Upper lobe of left lung (tissue), 6 donors: ENCODE data around the gene KLB. TPM values are rescaled to one million over a fixed set of nuclear protein-coding genes. Genes with fewer than 3 reads are reported as not detected.

Source experiments
- ATAC-seq, 2 donors: fragments of 200-7000 bp; cut with Tn5 transposase; one replicate each; pipeline ENCODE4 v1.9.1; 2022; ENCODE audit warnings: mild to moderate bottlenecking in 2 of 2, moderate library complexity in 2 of 2; ENCODE audit not compliant: low FRiP score in 2 of 2
- DNase-seq, 2 donors: peaks; one replicate each; pipeline ENCODE4 v3.0.0-alpha.2; 2019 to 2020
- H3K27ac ChIP-seq, 4 donors: fragments of 200-600 bp; sonication (generic); one replicate each; pipeline ENCODE4 v1.5.1; 2016 to 2019
- H3K27me3 ChIP-seq, 4 donors: fragments of 200-600 bp; sonication (generic); one replicate each; pipeline ENCODE4 v1.5.1; 2017 to 2019
- H3K36me3 ChIP-seq, 4 donors: fragments of 200-600 bp; sonication (generic); one replicate each; pipeline ENCODE4 v1.5.1; 2016 to 2019
- H3K4me1 ChIP-seq, 4 donors: fragments of 200-600 bp; sonication (generic); one replicate each; pipeline ENCODE4 v1.5.1; 2018 to 2019
- H3K4me3 ChIP-seq, 4 donors: fragments of 200-600 bp; sonication (generic); one replicate each; pipeline ENCODE4 v1.5.1; 2017 to 2019; ENCODE audit warnings: mild to moderate bottlenecking in 2 of 4, moderate library complexity in 1 of 4
- H3K9me3 ChIP-seq, 4 donors: fragments of 200-600 bp; sonication (generic); one replicate each; pipeline ENCODE4 v1.5.1; 2018 to 2019
- EP300 ChIP-seq, 4 donors: sonication (generic); formaldehyde crosslinking; IDR thresholded peaks; one replicate each; pipeline ENCODE4 v1.5.1; 2017; ENCODE audit warnings: antibody characterized with exemption in 4 of 4, control low read depth in 2 of 4
- POLR2A ChIP-seq, 4 donors: fragments of 450-650 bp; IDR thresholded peaks; one replicate each; pipeline ENCODE4 v1.5.1; 2016 to 2017; ENCODE audit warnings: antibody characterized with exemption in 4 of 4, mild to moderate bottlenecking in 2 of 4
- POLR2AphosphoS5 ChIP-seq, 2 donors: sonication (generic); formaldehyde crosslinking; IDR thresholded peaks; one replicate each; pipeline ENCODE4 v1.5.1; 2017; ENCODE audit warnings: antibody characterized with exemption in 2 of 2
- WGBS, 2 donors: methylation state at CpG; one replicate each; pipeline ENCODE4 v1.1.5; 2017 to 2018; 5-methylcytosine and 5-hydroxymethylcytosine counted together
- total RNA-seq, 6 donors: library from RNA; depleted of rRNA in 4 of 6; stranded (reverse); fragments of >200 nt in 4 of 6; gene quantifications; one replicate each; pipeline versions ENCODE4 v1.1.0 to v1.2.1, GENCODE V29; 2016 to 2021
- TF ChIP-seq, protein P1 (sequence below), 6 experiments: fragments of 450-650 bp in 4 of 6; fragments of 200-600 bp in 2 of 6; sonication (generic) in 2 of 6; IDR thresholded peaks; one replicate each; pipeline ENCODE4 v1.5.1; 2016 to 2019; ENCODE audit warnings: antibody characterized with exemption in 6 of 6
- donor health status: DM: no; HTN: no; CAD: no; lungs with moderate emphysema.
- donor health status: DM: no; HTN: yes; CAD: no; lungs with severe emphysema.

KLB gene
- total RNA-seq, 6 donors from 2014 or later = 0.20 to 9.0 (median 0.84) TPM

GRCh38 chr4:39480902-39481695 lies 74.4 kb downstream of the KLB start:
- no peak overlapping the region for H3K27ac ChIP-seq
- TF ChIP-seq, protein P1, sequence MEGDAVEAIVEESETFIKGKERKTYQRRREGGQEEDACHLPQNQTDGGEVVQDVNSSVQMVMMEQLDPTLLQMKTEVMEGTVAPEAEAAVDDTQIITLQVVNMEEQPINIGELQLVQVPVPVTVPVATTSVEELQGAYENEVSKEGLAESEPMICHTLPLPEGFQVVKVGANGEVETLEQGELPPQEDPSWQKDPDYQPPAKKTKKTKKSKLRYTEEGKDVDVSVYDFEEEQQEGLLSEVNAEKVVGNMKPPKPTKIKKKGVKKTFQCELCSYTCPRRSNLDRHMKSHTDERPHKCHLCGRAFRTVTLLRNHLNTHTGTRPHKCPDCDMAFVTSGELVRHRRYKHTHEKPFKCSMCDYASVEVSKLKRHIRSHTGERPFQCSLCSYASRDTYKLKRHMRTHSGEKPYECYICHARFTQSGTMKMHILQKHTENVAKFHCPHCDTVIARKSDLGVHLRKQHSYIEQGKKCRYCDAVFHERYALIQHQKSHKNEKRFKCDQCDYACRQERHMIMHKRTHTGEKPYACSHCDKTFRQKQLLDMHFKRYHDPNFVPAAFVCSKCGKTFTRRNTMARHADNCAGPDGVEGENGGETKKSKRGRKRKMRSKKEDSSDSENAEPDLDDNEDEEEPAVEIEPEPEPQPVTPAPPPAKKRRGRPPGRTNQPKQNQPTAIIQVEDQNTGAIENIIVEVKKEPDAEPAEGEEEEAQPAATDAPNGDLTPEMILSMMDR (IDR thresholded peaks at IDR 0.05) = no peak
- TF ChIP-seq EP300 (IDR thresholded peaks at IDR 0.05) = no peak
- TF ChIP-seq POLR2A (IDR thresholded peaks at IDR 0.05) = peak in 1 of 4 donors; percentile 16
- H3K4me1 ChIP-seq = no peaks in the 10 kb centered on the region
- DNase-seq (no peak), ATAC-seq (peak; percentile 52 to 66)
- WGBS, 2 donors = 73 to 85% methylated on average over 21 of the region's 21 CpGs
- H3K9me3 ChIP-seq = no peaks in the 10 kb centered on the region
- no peaks in the 10 kb centered on the region for H3K27me3 ChIP-seq
- H3K36me3 ChIP-seq = peaks cover 0 to 6% (median 1%) of the 10 kb centered on the region in 4 donors
- H3K4me3 ChIP-seq = peak overlapping the region in 1 of 4 donors; percentile 15

- WGBS, 2 donors = 83% methylated on average over 5 to 6 of the region's 6 CpGs
- no peak for ATAC-seq
- TF ChIP-seq EP300 (IDR thresholded peaks at IDR 0.05) = no peak
- TF ChIP-seq, protein P1 (IDR thresholded peaks at IDR 0.05) = no peak
- TF ChIP-seq POLR2AphosphoS5 (IDR thresholded peaks at IDR 0.05) = no peak
These were observed 78.0 kb downstream of the KLB start for GRCh38 chr4:39484582-39485272.

GRCh38 chr4:39486221-39486804 lies 79.6 kb downstream of the KLB start:
- no peaks in the 10 kb centered on the region for H3K4me1 ChIP-seq
- no peaks in the 10 kb centered on the region for H3K36me3 ChIP-seq
- H3K27ac ChIP-seq = no peak overlapping the region
- no peak overlapping the region for H3K4me3 ChIP-seq
- DNase-seq (no peak), ATAC-seq (no peak)
- WGBS, 2 donors = 70 to 76% methylated on average over 10 of the region's 10 CpGs
- H3K9me3 ChIP-seq = no peaks in the 10 kb centered on the region
- TF ChIP-seq, protein P1 (IDR thresholded peaks at IDR 0.05) = no peak
- TF ChIP-seq POLR2A (IDR thresholded peaks at IDR 0.05) (no peak), EP300 (IDR thresholded peaks at IDR 0.05) (no peak), POLR2AphosphoS5 (IDR thresholded peaks at IDR 0.05) (no peak)
- H3K27me3 ChIP-seq = no peaks in the 10 kb centered on the region

More at GRCh38 chr4:39484582-39485272, 78.0 kb downstream of the KLB start:
- DNase-seq = no peak
- no peak overlapping the region for H3K27ac ChIP-seq
- no peaks in the 10 kb centered on the region for H3K4me1 ChIP-seq
- no peaks in the 10 kb centered on the region for H3K27me3 ChIP-seq
- H3K4me3 ChIP-seq = no peak overlapping the region
- no peaks in the 10 kb centered on the region for H3K9me3 ChIP-seq
- no peaks in the 10 kb centered on the region for H3K36me3 ChIP-seq

DNA sequence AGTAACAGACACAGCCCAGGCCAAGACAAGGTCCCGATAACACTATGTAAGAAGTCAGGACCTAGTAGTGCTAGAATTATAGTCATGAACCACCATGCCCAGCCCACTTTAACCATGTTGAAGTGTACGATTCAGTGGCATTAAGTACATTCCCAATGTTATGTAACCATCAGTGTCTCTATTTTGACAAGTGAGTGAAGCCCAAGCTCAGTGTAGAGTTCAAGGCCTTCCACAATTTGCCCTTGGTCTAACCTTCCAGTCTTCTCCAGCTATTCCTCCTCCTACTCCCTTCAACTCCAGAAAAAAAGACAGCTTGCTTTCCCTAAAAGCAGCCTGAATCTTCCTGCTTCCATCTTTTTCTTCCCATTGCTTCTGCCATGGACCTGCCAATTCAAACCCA lies 83.6 kb downstream of the KLB start:
- no peak overlapping the region for H3K4me3 ChIP-seq
- DNase-seq (no peak), ATAC-seq (no peak)
- no peaks in the 10 kb centered on the region for H3K9me3 ChIP-seq
- no peak overlapping the region for H3K27ac ChIP-seq
- no peaks in the 10 kb centered on the region for H3K4me1 ChIP-seq
- TF ChIP-seq, protein P1 (IDR thresholded peaks at IDR 0.05) = no peak
- TF ChIP-seq EP300 (IDR thresholded peaks at IDR 0.05) = no peak
- no peak for TF ChIP-seq POLR2AphosphoS5 (IDR thresholded peaks at IDR 0.05)
- no peak for TF ChIP-seq POLR2A (IDR thresholded peaks at IDR 0.05)
- no peaks in the 10 kb centered on the region for H3K36me3 ChIP-seq
- WGBS, 2 donors = 85 to 90% methylated on average over 2 of the region's 2 CpGs
- H3K27me3 ChIP-seq = no peaks in the 10 kb centered on the region
